Ureter (tissue), 1 donor: ENCODE results near the gene KSR1. TPM values are rescaled to one million over a fixed set of nuclear protein-coding genes. Genes with fewer than 3 reads are reported as not detected.

Source experiments
- DNase-seq: peaks from one replicate; pipeline ENCODE4 v3.0.0-alpha.2; 2020; ENCODE audit warnings: low spot score
- total RNA-seq: library from RNA; stranded (reverse); gene quantifications from one replicate; pipeline ENCODE4 v1.2.4, GENCODE V29; 2023
- donor health status: DM: yes; HTN: yes; CAD: no.

Gene KSR1
- total RNA-seq, 1 donor from 2014 or later, result 61.9 TPM

DNA sequence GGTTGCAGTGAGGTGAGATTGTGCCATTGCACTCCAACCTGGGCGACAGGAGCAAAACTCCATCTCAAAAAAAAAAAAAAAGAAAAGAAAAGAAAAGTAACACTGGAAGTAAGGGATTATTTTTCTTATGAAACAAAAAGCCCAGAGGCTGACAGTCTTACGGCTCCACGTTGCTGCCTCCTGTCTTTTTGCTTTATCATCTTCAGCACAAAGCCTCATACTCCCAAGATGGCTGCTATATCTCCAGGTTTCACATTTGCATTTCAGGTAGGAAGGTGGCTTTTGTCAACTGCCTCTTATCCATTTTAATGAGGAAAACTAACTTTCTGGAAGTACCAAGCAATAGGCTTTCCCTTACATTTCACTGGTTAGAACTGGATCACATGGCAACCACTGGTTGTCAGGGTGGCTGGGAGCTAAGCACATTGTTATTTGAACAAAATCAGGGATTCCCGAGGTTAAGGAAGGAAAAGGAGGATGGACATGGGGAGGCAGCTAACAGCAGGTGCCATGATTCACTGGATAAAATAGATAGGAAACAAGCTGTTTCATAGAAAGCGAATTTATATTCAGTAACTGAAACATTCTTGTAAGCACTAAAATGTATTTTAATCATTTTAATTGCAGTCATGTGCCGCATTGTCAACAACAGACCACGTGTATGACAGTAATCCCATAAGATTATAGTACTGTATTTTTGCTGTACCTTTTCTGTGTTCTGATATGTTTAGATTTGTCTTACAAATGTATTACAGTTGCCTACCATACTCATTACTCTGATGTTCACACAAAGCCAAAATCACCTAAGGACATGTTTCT lies 58.6 kb downstream of the KSR1 start:
- no peak for DNase-seq

- DNase-seq, result no peak
These were observed 61.8 kb downstream of the KSR1 start for GRCh38 chr17:27518048-27518447.

DNA sequence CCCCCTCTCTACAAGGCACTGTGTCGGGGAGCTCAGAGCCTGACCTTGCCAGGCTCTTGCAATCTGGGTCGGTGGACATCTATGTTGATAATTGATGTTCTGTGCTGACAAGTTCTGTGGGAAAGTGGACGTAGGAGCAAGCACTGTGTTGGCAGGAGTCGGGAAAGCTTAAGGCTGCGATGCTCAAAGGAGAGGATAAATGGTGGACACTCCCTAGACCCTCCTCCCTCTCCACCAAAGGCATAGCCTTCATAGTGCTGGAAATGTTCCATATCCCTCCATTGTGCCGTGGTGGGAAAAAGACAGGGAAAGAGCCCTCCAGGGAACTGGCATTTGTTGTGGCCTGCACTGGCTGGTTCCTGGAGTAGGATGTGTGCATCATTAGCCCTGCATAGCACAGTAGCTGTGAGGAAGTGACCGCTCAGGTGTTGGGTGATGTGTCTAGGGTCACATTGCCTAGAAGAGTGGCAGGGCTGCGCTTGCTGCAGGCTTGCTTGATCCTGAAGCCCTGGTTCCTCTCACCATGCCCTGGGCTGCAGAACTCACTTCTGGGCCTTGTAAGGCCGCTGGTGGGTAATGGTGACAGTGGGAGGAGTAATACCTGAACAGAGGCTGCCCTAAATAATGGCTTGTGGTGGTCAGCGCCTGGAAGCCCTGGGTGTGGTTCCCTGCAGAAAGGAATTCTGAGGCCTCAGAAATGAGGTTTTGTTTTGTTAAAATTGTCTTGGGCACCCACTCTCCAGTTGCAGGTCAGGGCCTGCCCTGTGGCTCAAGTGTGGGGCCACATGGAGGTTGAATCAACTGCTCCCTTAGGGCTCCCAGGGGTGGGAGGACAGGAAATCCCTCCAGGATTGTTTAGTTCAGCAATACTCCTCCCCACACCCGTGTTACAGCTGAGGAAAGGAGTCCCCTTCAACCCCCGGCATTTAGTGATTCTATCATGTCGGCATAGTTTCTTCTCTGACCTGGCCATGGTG lies 62.6 kb downstream of the KSR1 start:
- DNase-seq, result no peak

DNA sequence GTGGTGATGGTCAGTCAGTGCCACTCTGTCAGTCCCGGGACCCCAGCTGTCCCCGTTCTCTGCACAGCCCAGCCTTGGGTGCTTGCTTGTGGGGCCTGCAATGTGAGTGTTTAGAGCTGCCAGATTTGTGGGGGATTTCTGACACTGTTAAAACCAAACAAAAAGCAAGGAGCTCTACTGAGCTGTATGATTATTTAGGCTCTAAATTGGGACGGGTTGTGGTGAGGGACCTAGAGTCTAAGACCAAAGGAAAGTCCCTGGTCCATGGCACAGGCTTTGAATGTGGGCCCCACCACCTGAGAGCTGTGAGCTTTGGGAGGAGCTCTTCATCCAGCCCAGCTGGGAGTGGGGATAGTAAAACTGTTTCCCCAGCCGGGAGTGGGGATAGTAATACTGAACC lies 63.3 kb downstream of the KSR1 start:
- DNase-seq, result no peak

DNA sequence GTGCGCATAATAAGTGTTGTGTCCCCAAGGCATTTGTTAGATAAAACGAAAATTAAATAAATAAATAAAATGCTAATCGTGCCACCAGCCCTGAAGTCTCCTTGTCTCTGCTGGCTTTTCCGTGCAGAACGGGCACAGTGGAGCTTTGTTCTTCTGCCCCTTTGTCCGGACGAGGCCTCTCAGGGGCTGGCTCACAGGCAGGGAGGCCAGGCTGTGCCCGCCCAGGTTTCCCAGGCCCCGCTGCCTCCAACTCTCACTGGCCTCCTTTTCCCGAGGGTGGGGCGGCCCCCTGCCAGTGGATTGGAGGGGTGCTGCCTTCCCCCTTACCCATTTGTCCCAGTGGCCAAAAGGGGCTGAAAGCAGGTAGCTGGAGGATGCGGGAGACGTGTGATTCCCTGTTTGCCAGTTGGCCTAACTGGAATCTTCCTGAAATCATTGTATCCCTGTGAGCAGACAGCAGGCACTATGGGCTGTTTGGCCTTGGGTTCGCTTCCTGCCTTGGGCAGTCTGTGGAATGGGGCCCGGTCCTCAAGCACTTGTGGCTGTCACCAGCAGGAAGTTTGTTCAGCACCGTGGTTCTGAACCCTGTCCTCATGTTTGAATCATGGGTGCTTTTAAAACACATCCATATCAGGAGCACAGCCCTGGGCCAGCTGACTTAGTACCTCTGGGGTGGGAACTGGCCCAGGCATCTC lies 64.4 kb downstream of the KSR1 start:
- DNase-seq, result no peak

GRCh38 chr17:27521281-27522027 lies 65.2 kb downstream of the KSR1 start:
- no peak for DNase-seq

DNA sequence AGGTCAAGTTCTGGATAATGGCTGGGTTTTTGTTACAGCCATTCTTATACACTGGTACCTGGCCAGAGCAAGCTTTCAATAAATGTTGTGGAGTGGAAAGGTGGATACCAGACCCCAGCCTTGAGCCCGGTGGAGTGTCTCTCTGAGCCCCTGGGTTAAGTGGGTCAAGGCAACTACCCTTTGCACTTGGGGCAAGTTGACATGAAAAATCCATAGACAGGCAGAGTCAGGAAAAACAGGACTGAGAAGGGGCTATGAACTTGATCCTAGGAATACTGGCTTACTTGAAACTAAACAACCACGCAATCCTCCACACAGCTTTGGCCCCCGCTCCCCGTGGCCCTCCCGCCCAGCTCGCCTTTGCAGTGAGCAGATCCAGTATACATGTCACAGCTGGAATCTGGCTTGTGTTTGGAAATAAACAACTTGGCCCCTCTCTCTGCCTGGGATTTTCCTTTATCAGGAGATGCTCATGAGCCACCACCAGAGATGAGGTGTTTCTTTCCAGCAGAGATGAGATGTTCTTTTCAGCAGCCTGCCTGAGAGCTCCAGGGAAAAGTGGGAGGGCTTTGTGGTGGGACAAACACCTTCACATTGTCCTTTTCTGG lies 65.9 kb downstream of the KSR1 start:
- no peak for DNase-seq

- DNase-seq, result no peak
These were observed 67.5 kb downstream of the KSR1 start for GRCh38 chr17:27523712-27524111.

DNA sequence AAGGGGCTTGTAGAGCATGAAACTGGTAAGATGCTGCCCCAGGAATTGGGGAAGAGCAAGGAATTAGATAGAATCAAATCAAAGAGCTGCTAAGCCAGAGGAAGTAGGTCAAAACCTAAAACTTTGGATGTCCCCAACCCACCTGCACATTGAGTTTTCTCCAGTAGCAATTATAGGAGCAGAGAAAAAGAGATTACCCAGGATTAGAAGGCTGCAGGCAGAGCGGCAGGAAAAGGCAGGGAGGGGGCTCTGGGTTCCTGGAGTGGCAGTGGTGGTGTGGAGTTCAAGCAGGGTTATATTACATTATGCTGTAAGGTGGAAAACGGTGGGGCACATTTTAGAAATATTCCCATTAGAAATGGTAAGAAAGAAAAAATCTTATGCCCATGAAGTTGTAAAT lies 68.3 kb downstream of the KSR1 start:
- DNase-seq, result no peak

DNA sequence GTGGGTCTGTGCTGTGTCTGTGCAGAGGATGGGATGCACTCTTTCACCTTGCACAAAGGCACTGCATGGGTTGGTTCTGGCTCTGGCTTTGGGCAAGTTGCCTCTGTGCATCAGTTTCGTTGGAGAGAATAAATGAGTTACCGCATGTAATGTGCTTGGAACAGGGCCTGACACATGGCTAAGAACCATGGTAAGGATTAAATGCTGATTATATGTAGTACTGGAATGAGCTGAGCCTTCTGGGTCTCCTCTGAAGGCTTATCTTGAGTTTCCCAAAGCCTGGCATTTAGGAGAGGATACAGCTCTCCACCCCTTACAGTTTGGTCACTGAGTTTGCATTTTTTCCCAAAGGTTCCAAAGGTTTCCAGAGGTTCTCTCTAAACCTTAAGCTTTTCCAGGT lies 69.1 kb downstream of the KSR1 start:
- DNase-seq, result no peak

GRCh38 chr17:27525836-27526603 lies 69.8 kb downstream of the KSR1 start:
- no peak for DNase-seq

GRCh38 chr17:27526604-27527002 lies 70.4 kb downstream of the KSR1 start:
- peak; percentile 69 for DNase-seq

GRCh38 chr17:27529230-27529796 lies 73.1 kb downstream of the KSR1 start:
- DNase-seq, result no peak

- peak; percentile 63 for DNase-seq
These were observed 74.6 kb downstream of the KSR1 start for GRCh38 chr17:27530764-27531391.

DNA sequence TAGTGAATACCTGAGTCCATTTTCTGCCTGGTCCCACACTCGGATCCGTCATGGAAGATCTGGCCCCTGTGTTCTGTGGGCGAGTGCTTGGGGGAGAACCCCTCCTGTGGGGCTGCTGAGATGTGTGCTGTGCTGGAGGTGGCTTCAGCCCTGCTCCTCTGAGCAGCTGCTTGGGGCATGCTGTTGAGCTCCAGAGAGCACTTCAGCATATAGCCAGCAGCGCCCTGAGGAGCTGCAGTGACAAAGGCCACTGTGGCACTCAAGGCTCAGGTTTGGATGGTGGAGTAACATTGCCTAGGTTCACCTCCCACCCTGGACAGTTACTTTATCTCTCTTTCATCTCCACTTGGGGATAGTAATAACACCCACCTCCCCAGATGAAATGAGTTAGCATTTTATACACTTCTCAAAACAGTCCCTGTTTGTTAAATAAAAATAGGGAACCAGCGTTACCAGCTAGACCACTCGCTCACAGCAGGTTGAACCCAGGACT lies 75.3 kb downstream of the KSR1 start:
- DNase-seq, result no peak

- DNase-seq, result peak; percentile 61
These were observed 76.3 kb downstream of the KSR1 start for GRCh38 chr17:27532269-27533263.

DNA sequence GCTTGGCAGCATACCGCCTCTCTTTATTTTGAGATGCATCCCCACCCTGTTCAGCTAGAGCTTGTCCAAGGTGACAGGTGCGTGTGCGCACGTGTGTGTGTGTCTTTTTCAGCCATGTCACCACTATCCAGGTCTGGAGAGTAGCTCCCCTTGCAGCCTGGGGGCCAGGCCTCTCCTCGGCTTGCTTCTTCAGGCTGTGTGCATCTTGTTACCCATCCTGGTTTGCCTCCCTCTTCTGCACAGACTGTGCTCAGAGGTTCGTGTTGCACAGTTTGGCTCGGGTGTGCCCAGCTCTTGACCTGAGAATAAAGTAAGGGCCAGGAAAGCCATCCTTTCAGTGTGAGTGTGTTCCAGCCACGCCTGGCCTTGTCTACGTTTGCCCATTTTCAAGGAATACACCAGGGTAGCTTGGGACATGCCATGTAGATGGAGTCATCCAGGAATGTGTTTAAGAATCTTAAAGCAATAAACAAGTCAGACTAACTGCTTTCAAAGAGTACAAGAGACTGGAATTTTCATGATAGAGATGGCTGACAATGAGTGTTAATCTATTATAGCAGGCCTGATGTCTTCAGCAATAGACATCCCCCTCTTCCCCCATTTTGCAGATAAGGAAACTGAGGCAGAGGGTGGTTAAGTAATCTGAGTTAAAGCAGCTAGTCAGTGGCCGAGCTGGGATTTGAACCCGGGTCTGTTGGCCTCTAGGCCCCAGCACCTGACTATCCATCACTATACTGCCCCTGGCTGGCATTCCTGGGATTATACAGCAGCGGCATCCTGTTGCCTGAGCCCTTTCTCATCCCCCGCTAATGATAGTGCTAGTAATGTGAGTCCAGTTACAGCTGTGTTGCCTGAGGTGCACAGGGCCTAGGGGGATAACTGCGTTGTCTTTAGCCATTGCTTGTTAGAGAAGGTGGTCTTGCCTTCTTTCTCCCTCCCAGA lies 77.9 kb downstream of the KSR1 start:
- no peak for DNase-seq
